ENCODE results near the gene PVALB.

Gene PVALB

GRCh38 chr22:36768616-36769015 lies 48.2 kb downstream of the PVALB start:
- DNase-seq (ENCODE audit: low read depth in 1 of 2, low spot score in 1 of 2) = no peak
- Histone ChIP-seq H3K27me3 (ENCODE audit: insufficient read depth, poor library complexity, severe bottlenecking) (no peaks in the 10 kb centered on the region), H3K4me3 (replicated peaks; ENCODE audit: insufficient read depth, low read length) (no peak overlapping the region), H3K27ac (replicated peaks) (no peak overlapping the region)
- no peak for TF ChIP-seq CTCF (IDR thresholded peaks at IDR 0.05; ENCODE audit: insufficient read depth, low read length)
- no peak for TF ChIP-seq SPI1 (IDR thresholded peaks at IDR 0.05; ENCODE audit: borderline replicate concordance, low read depth)
- TF ChIP-seq GABPA (IDR thresholded peaks at IDR 0.05; ENCODE audit: low read depth) = no peak
- TF ChIP-seq REST (IDR thresholded peaks at IDR 0.05; ENCODE audit: insufficient replicate concordance, low read depth) = no peak
- no peak for TF ChIP-seq POLR2AphosphoS5 (IDR thresholded peaks at IDR 0.05; ENCODE audit: low read depth)

- Histone ChIP-seq H3K4me3 (replicated peaks; ENCODE audit: insufficient read depth, low read length) (no peak overlapping the region), H3K27me3 (ENCODE audit: insufficient read depth, poor library complexity, severe bottlenecking) (no peaks in the 10 kb centered on the region), H3K27ac (replicated peaks) (no peak overlapping the region)
- TF ChIP-seq CTCF (IDR thresholded peaks at IDR 0.05; ENCODE audit: insufficient read depth, low read length) = no peak
- TF ChIP-seq SPI1 (IDR thresholded peaks at IDR 0.05; ENCODE audit: borderline replicate concordance, low read depth) = no peak
- TF ChIP-seq POLR2AphosphoS5 (IDR thresholded peaks at IDR 0.05; ENCODE audit: low read depth) = no peak
- TF ChIP-seq GABPA (IDR thresholded peaks at IDR 0.05; ENCODE audit: low read depth) = no peak
- DNase-seq (ENCODE audit: low read depth in 1 of 2, low spot score in 1 of 2) = no peak
Observed at GRCh38 chr22:36768141-36768540, 48.7 kb downstream of the PVALB start.

GRCh38 chr22:36767035-36767775 lies 49.6 kb downstream of the PVALB start:
- H3K27me3 ChIP-seq (ENCODE audit: insufficient read depth, poor library complexity, severe bottlenecking) = no peaks in the 10 kb centered on the region
- no peak for DNase-seq (ENCODE audit: low read depth in 1 of 2, low spot score in 1 of 2)

More at GRCh38 chr22:36767035-36767775, 49.6 kb downstream of the PVALB start:
- TF ChIP-seq SPI1 (IDR thresholded peaks at IDR 0.05; ENCODE audit: borderline replicate concordance, low read depth) = no peak
- TF ChIP-seq GABPA (IDR thresholded peaks at IDR 0.05; ENCODE audit: low read depth) = no peak
- TF ChIP-seq POLR2AphosphoS5 (IDR thresholded peaks at IDR 0.05; ENCODE audit: low read depth) = no peak
- no peak for TF ChIP-seq CTCF (IDR thresholded peaks at IDR 0.05; ENCODE audit: insufficient read depth, low read length)
- TF ChIP-seq REST (IDR thresholded peaks at IDR 0.05; ENCODE audit: insufficient replicate concordance, low read depth) = no peak
- H3K4me3 ChIP-seq (replicated peaks; ENCODE audit: insufficient read depth, low read length) = no peak overlapping the region
- no peak overlapping the region for H3K27ac ChIP-seq (replicated peaks)

Measured in HL-60 (cell line).